Liver (tissue), 9 donors: Measurements from ENCODE around the gene CRACR2B. TPM values are rescaled to one million over a fixed set of nuclear protein-coding genes. Genes with fewer than 3 reads are reported as not detected.

Experiments
- DNase-seq: peaks from one replicate; pipeline ENCODE4 v3.0.0-alpha.2; 2017; ENCODE audit warnings: low spot score
- H3K27ac ChIP-seq, 2 donors: one replicate each; pipeline ENCODE4 v1.7.0; 2013; ENCODE audit warnings: inconsistent platforms in 2 of 2, low read length in 2 of 2, control low read depth in 1 of 2, low read depth in 1 of 2, mild to moderate bottlenecking in 1 of 2
- H3K27me3 ChIP-seq, 4 donors: one replicate each; pipeline versions ENCODE4 v1.6.1 to v1.7.0; 2013; ENCODE audit warnings: low read length in 3 of 4, inconsistent platforms in 1 of 4, mild to moderate bottlenecking in 1 of 4, moderate library complexity in 1 of 4; ENCODE audit not compliant: control insufficient read depth in 4 of 4, insufficient read depth in 4 of 4
- H3K36me3 ChIP-seq, 4 donors: one replicate each; pipeline versions ENCODE4 v1.6.1 to v1.7.0; 2013; ENCODE audit warnings: low read length in 3 of 4, mild to moderate bottlenecking in 3 of 4, low read depth in 1 of 4, moderate library complexity in 1 of 4; ENCODE audit not compliant: control insufficient read depth in 4 of 4, insufficient read depth in 3 of 4
- H3K4me1 ChIP-seq, 4 donors: one replicate each; pipeline versions ENCODE4 v1.6.1 to v1.7.0; 2013; ENCODE audit warnings: low read length in 3 of 4, mild to moderate bottlenecking in 3 of 4, moderate library complexity in 1 of 4; ENCODE audit not compliant: control insufficient read depth in 4 of 4, insufficient read depth in 4 of 4
- H3K4me3 ChIP-seq, 3 donors: one replicate each; pipeline versions ENCODE4 v1.6.1 to v1.7.0; 2013; ENCODE audit warnings: low read length in 3 of 3, control low read depth in 1 of 3, low read depth in 1 of 3, mild to moderate bottlenecking in 1 of 3
- H3K9ac ChIP-seq, 2 donors: one replicate each; pipeline ENCODE4 v1.7.0; 2013; ENCODE audit warnings: low read length in 2 of 2, mild to moderate bottlenecking in 2 of 2, moderate library complexity in 2 of 2, control low read depth in 1 of 2, low read depth in 1 of 2
- H3K9me3 ChIP-seq, 4 donors: one replicate each; pipeline versions ENCODE4 v1.6.1 to v1.7.0; 2013; ENCODE audit warnings: low read length in 3 of 4; ENCODE audit not compliant: control insufficient read depth in 4 of 4
- ATF3 ChIP-seq: IDR thresholded peaks from 2 replicates; pipeline ENCODE4 v1.6.1; 2016; ENCODE audit warnings: antibody characterized with exemption
- EGR1 ChIP-seq, 2 donors: IDR thresholded peaks; 2 replicates each; pipeline ENCODE4 v1.6.1; 2016 to 2018; ENCODE audit warnings: antibody characterized with exemption in 2 of 2, low read depth in 2 of 2
- FOXA1 ChIP-seq: IDR thresholded peaks from 2 replicates; pipeline ENCODE4 v1.6.1; 2016; ENCODE audit warnings: antibody characterized with exemption
- FOXA2 ChIP-seq: IDR thresholded peaks from 2 replicates; pipeline ENCODE4 v1.6.1; 2016; ENCODE audit warnings: antibody characterized with exemption
- GABPA ChIP-seq, 2 donors: IDR thresholded peaks in 1 of 2; conservative IDR thresholded peaks in 1 of 2; 2 replicates each; pipeline ENCODE4 v1.6.1; 2016; ENCODE audit warnings: antibody characterized with exemption in 2 of 2, mild to moderate bottlenecking in 1 of 2, moderate library complexity in 1 of 2
- HNF4A ChIP-seq, 2 donors: conservative IDR thresholded peaks; 2 replicates each; pipeline ENCODE4 v1.6.1; 2016; ENCODE audit warnings: antibody characterized with exemption in 2 of 2, mild to moderate bottlenecking in 2 of 2
- HNF4G ChIP-seq: IDR thresholded peaks from 2 replicates; pipeline ENCODE4 v1.6.1; 2016; ENCODE audit warnings: antibody characterized with exemption
- JUND ChIP-seq, 2 donors: IDR thresholded peaks; 2 replicates each; pipeline ENCODE4 v1.6.1; 2016; ENCODE audit warnings: antibody characterized with exemption in 2 of 2
- MAX ChIP-seq: IDR thresholded peaks from 2 replicates; pipeline ENCODE4 v1.6.1; 2016; ENCODE audit warnings: antibody characterized with exemption
- RAD21 ChIP-seq, 2 donors: IDR thresholded peaks; 2 replicates each; pipeline ENCODE4 v1.6.1; 2016; ENCODE audit warnings: antibody characterized with exemption in 2 of 2, mild to moderate bottlenecking in 2 of 2
- SP1 ChIP-seq: IDR thresholded peaks from 2 replicates; pipeline ENCODE4 v1.6.1; 2018; ENCODE audit warnings: antibody characterized with exemption, mild to moderate bottlenecking
- TAF1 ChIP-seq: conservative IDR thresholded peaks from 2 replicates; pipeline ENCODE4 v1.6.1; 2016; ENCODE audit warnings: antibody characterized with exemption, mild to moderate bottlenecking
- YY1 ChIP-seq: IDR thresholded peaks from 2 replicates; pipeline ENCODE4 v1.6.1; 2016; ENCODE audit warnings: antibody characterized with exemption, mild to moderate bottlenecking
- ZBTB33 ChIP-seq: IDR thresholded peaks from 2 replicates; pipeline ENCODE4 v1.6.1; 2016; ENCODE audit warnings: antibody characterized with exemption
- WGBS: extraction: QIAGEN DNeasy Blood & Tissue Kit; methylation state at CpG from one replicate; pipeline ENCODE4 v1.1.7; 2013; 5-methylcytosine and 5-hydroxymethylcytosine counted together
- polyA plus RNA-seq, 2 donors: library from polyadenylated mRNA; stranded (reverse) in 1 of 2; unstranded in 1 of 2; fragments of 200-250 nt in 1 of 2; fragments of >200 nt in 1 of 2; fragmentation: Nextera tagmentation in 1 of 2; extraction: Ambion mirVana in 1 of 2; gene quantifications; one replicate each; pipeline versions ENCODE4 v1.2.1 to v1.2.3, GENCODE V29; 2013 to 2015
- total RNA-seq, 2 donors: library from RNA; depleted of rRNA; stranded (reverse); fragments of >200 nt; gene quantifications; one replicate each; pipeline ENCODE4 v1.2.3, GENCODE V29; 2014
- TF ChIP-seq, protein P1 (sequence below): IDR thresholded peaks from 2 replicates; pipeline ENCODE4 v1.6.1; 2016; ENCODE audit warnings: antibody characterized with exemption, mild to moderate bottlenecking
- TF ChIP-seq, protein P2 (sequence below): fragments of 150-350 bp; IDR thresholded peaks from 2 replicates; pipeline ENCODE4 v1.5.1; 2017; ENCODE audit warnings: improper control_type of control experiment, low read depth, low read length; ENCODE audit not compliant: missing input control
- donor health status: healthy.
- donor health status: healthy.
- donor health status: healthy.
- donor health status: healthy.
- donor health status: healthy.

The CRACR2B gene
- total and polyA plus RNA-seq, 4 donors = 0.14 to 2.9 (median 2.2) TPM

DNA sequence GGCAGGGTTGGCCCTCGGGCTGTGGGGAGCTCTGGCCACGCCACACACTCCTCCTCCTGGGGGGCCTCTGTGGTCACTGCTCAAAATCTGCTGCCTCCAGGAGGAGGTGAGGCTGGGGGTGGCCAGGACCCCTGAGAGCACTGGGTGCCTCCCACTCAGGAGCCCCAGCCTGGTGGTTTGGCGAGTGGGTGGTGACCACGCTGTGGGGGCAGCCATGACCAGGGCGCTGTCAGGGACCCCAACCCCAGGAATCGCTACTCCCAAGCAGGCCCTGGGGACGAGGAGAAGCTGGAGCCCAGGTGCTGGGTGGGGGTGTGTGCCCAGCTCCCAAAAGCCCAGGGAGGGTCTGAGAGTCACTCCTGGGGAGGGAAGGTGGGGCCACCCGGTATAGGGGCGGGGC, 45.1 kb downstream of the CRACR2B start:
- H3K9me3 ChIP-seq = no peaks in the 10 kb centered on the region
- H3K27me3 ChIP-seq = no peaks in the 10 kb centered on the region
- H3K4me3 ChIP-seq = no peak overlapping the region
- no peak for DNase-seq
- 93% methylated on average over 9 of the region's 9 CpGs for WGBS
- TF ChIP-seq ZBTB33 = no peak
- TF ChIP-seq, protein P1, sequence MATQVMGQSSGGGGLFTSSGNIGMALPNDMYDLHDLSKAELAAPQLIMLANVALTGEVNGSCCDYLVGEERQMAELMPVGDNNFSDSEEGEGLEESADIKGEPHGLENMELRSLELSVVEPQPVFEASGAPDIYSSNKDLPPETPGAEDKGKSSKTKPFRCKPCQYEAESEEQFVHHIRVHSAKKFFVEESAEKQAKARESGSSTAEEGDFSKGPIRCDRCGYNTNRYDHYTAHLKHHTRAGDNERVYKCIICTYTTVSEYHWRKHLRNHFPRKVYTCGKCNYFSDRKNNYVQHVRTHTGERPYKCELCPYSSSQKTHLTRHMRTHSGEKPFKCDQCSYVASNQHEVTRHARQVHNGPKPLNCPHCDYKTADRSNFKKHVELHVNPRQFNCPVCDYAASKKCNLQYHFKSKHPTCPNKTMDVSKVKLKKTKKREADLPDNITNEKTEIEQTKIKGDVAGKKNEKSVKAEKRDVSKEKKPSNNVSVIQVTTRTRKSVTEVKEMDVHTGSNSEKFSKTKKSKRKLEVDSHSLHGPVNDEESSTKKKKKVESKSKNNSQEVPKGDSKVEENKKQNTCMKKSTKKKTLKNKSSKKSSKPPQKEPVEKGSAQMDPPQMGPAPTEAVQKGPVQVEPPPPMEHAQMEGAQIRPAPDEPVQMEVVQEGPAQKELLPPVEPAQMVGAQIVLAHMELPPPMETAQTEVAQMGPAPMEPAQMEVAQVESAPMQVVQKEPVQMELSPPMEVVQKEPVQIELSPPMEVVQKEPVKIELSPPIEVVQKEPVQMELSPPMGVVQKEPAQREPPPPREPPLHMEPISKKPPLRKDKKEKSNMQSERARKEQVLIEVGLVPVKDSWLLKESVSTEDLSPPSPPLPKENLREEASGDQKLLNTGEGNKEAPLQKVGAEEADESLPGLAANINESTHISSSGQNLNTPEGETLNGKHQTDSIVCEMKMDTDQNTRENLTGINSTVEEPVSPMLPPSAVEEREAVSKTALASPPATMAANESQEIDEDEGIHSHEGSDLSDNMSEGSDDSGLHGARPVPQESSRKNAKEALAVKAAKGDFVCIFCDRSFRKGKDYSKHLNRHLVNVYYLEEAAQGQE = no peak
- no peak for TF ChIP-seq HNF4A (conservative IDR thresholded peaks at IDR 0.05)
- no peak for TF ChIP-seq SP1
- no peak for TF ChIP-seq EGR1 (IDR thresholded peaks at IDR 0.05; ENCODE audit: low read depth in 2 of 2)
- no peak for TF ChIP-seq HNF4G
- no peak for TF ChIP-seq JUND (IDR thresholded peaks at IDR 0.05)
- no peak for TF ChIP-seq ATF3
- no peak for TF ChIP-seq YY1
- no peak for TF ChIP-seq MAX
- TF ChIP-seq, protein P2, sequence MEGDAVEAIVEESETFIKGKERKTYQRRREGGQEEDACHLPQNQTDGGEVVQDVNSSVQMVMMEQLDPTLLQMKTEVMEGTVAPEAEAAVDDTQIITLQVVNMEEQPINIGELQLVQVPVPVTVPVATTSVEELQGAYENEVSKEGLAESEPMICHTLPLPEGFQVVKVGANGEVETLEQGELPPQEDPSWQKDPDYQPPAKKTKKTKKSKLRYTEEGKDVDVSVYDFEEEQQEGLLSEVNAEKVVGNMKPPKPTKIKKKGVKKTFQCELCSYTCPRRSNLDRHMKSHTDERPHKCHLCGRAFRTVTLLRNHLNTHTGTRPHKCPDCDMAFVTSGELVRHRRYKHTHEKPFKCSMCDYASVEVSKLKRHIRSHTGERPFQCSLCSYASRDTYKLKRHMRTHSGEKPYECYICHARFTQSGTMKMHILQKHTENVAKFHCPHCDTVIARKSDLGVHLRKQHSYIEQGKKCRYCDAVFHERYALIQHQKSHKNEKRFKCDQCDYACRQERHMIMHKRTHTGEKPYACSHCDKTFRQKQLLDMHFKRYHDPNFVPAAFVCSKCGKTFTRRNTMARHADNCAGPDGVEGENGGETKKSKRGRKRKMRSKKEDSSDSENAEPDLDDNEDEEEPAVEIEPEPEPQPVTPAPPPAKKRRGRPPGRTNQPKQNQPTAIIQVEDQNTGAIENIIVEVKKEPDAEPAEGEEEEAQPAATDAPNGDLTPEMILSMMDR = no peak
- TF ChIP-seq GABPA (IDR thresholded peaks at IDR 0.05 in 1 of 2, conservative IDR thresholded peaks at IDR 0.05 in 1 of 2) = no peak
- TF ChIP-seq RAD21 (IDR thresholded peaks at IDR 0.05) = no peak
- no peak for TF ChIP-seq FOXA1
- no peak for TF ChIP-seq TAF1
- no peak overlapping the region for H3K9ac ChIP-seq
- H3K36me3 ChIP-seq = peaks cover 0 to 5% (median 0%) of the 10 kb centered on the region in 4 donors
- H3K4me1 ChIP-seq = peaks cover 3 to 10% (median 6%) of the 10 kb centered on the region in 4 donors
- H3K27ac ChIP-seq = no peak overlapping the region

GRCh38 chr11:873706-874105, 46.0 kb downstream of the CRACR2B start:
- Histone ChIP-seq H3K36me3 (peaks cover 0 to 2% (median under 1%) of the 10 kb centered on the region in 4 donors), H3K27me3 (no peaks in the 10 kb centered on the region), H3K27ac (no peak overlapping the region), H3K9ac (no peak overlapping the region), H3K9me3 (no peaks in the 10 kb centered on the region), H3K4me1 (peaks cover 3 to 10% (median 6%) of the 10 kb centered on the region in 4 donors), H3K4me3 (no peak overlapping the region)
- no peak for DNase-seq
- 76% methylated on average over 12 of the region's 12 CpGs for WGBS
- TF ChIP-seq JUND (IDR thresholded peaks at IDR 0.05) (no peak), ZBTB33 (no peak), TAF1 (no peak), FOXA2 (no peak), RAD21 (IDR thresholded peaks at IDR 0.05) (no peak), FOXA1 (no peak), ATF3 (no peak), GABPA (IDR thresholded peaks at IDR 0.05 in 1 of 2, conservative IDR thresholded peaks at IDR 0.05 in 1 of 2) (no peak)
- TF ChIP-seq, protein P2 = no peak
